ENCODE data around the gene KRTAP25-1. TPM values are rescaled to one million over a fixed set of nuclear protein-coding genes. Genes with fewer than 3 reads are reported as not detected.

Gene KRTAP25-1
- total RNA-seq, 1 donor from 2014 or later: not detected

- Mint-ChIP-seq H3K27me3 (ENCODE audit: unreplicated experiment) (peaks cover 13% of the 10 kb centered on the region), H3K4me3 (ENCODE audit: unreplicated experiment) (no peak overlapping the region), H3K36me3 (ENCODE audit: unreplicated experiment) (no peaks in the 10 kb centered on the region), H3K4me1 (ENCODE audit: unreplicated experiment) (peaks cover 16% of the 10 kb centered on the region), H3K27ac (ENCODE audit: unreplicated experiment) (no peak overlapping the region), H3K9me3 (ENCODE audit: unreplicated experiment) (no peaks in the 10 kb centered on the region)
- TF ChIP-seq CTCF (IDR thresholded peaks at IDR 0.05): no peak
- DNase-seq (ENCODE audit: extremely low spot score, unreplicated experiment): no peak
Measured at GRCh38 chr21:30315701-30316100, 26.4 kb upstream of the KRTAP25-1 start.

GRCh38 chr21:30306884-30307283 is 17.6 kb upstream of the KRTAP25-1 start:
- no peak overlapping the region for H3K27ac Mint-ChIP-seq (ENCODE audit: unreplicated experiment)
- no peaks in the 10 kb centered on the region for H3K36me3 Mint-ChIP-seq (ENCODE audit: unreplicated experiment)
- H3K27me3 Mint-ChIP-seq (ENCODE audit: unreplicated experiment): no peaks in the 10 kb centered on the region
- no peak for TF ChIP-seq CTCF (IDR thresholded peaks at IDR 0.05)
- no peak for DNase-seq (ENCODE audit: extremely low spot score, unreplicated experiment)
- peaks cover 2% of the 10 kb centered on the region for H3K4me1 Mint-ChIP-seq (ENCODE audit: unreplicated experiment)
- no peak overlapping the region for H3K4me3 Mint-ChIP-seq (ENCODE audit: unreplicated experiment)
- H3K9me3 Mint-ChIP-seq (ENCODE audit: unreplicated experiment): peaks cover 2% of the 10 kb centered on the region

- DNase-seq (ENCODE audit: extremely low spot score, unreplicated experiment): no peak
- Mint-ChIP-seq H3K4me1 (ENCODE audit: unreplicated experiment) (peaks cover 2% of the 10 kb centered on the region), H3K4me3 (ENCODE audit: unreplicated experiment) (no peak overlapping the region), H3K36me3 (ENCODE audit: unreplicated experiment) (no peaks in the 10 kb centered on the region), H3K27ac (ENCODE audit: unreplicated experiment) (no peak overlapping the region), H3K27me3 (ENCODE audit: unreplicated experiment) (peaks cover 6% of the 10 kb centered on the region), H3K9me3 (ENCODE audit: unreplicated experiment) (peaks cover 11% of the 10 kb centered on the region)
- TF ChIP-seq CTCF (IDR thresholded peaks at IDR 0.05): no peak
Measured at GRCh38 chr21:30305136-30305535, 15.8 kb upstream of the KRTAP25-1 start.

- Mint-ChIP-seq H3K4me1 (ENCODE audit: unreplicated experiment) (no peaks in the 10 kb centered on the region), H3K27ac (ENCODE audit: unreplicated experiment) (no peak within 1 kb of the TSS)
Measured at GRCh38 chr21:30282850-30283249, 6.5 kb downstream of the KRTAP25-1 start, which contains the start of gene KRTAP24-1. KRTAP24-1 (minus strand) TSS chr21:30282950; CDS start chr21:30282932, 18 bp downstream.

GRCh38 chr21:30271611-30272010 is 17.7 kb downstream of the KRTAP25-1 start:
- H3K4me3 Mint-ChIP-seq (ENCODE audit: unreplicated experiment): no peak overlapping the region
- H3K27me3 Mint-ChIP-seq (ENCODE audit: unreplicated experiment): no peaks in the 10 kb centered on the region
- no peak for TF ChIP-seq CTCF (IDR thresholded peaks at IDR 0.05)
- no peaks in the 10 kb centered on the region for H3K9me3 Mint-ChIP-seq (ENCODE audit: unreplicated experiment)
- H3K36me3 Mint-ChIP-seq (ENCODE audit: unreplicated experiment): no peaks in the 10 kb centered on the region
- no peaks in the 10 kb centered on the region for H3K4me1 Mint-ChIP-seq (ENCODE audit: unreplicated experiment)
- no peak for DNase-seq (ENCODE audit: extremely low spot score, unreplicated experiment)
- no peak overlapping the region for H3K27ac Mint-ChIP-seq (ENCODE audit: unreplicated experiment)

More at GRCh38 chr21:30282850-30283249, 6.5 kb downstream of the KRTAP25-1 start, which contains the start of gene KRTAP24-1:
- Mint-ChIP-seq H3K9me3 (ENCODE audit: unreplicated experiment) (no peaks in the 10 kb centered on the region), H3K27me3 (ENCODE audit: unreplicated experiment) (peaks cover 33% of the 10 kb centered on the region), H3K4me3 (ENCODE audit: unreplicated experiment) (no peak within 1 kb of the TSS), H3K36me3 (ENCODE audit: unreplicated experiment) (no peaks in the 10 kb centered on the region)
- DNase-seq (ENCODE audit: extremely low spot score, unreplicated experiment): no peak
- TF ChIP-seq CTCF (IDR thresholded peaks at IDR 0.05): no peak
